Astrocyte of the cerebellum (primary cell): ENCODE results near the gene ACVR1B.
A peak's percentile ranks its signal among the peaks of the same experiment; 100 is the strongest.

Source experiments
- DNase-seq: peaks from one replicate; pipeline ENCODE4 v3.0.0-alpha.2; 2011; ENCODE audit warnings: low read depth
- H3K4me3 ChIP-seq: 2 replicates; pipeline ENCODE4 v1.5.1; 2011; ENCODE audit warnings: mild to moderate bottlenecking, low read depth, low read length, moderate library complexity
- in situ Hi-C: cut with HindIII; loops from 2 replicates; pipeline ENCODE4 v1.10.0; 2017; ENCODE audit warnings: low sequenced_read_pairs
- TF ChIP-seq, protein P1 (sequence below): IDR thresholded peaks from 2 replicates; pipeline ENCODE4 v1.5.1; 2012; ENCODE audit warnings: low read length, low read depth, moderate library complexity, mild to moderate bottlenecking; ENCODE audit errors: missing control alignments

ACVR1B gene

GRCh38 chr12:52029685-52030084 is 78.2 kb downstream of the ACVR1B start:
- H3K4me3 ChIP-seq, result no peak overlapping the region
- TF ChIP-seq, protein P1, sequence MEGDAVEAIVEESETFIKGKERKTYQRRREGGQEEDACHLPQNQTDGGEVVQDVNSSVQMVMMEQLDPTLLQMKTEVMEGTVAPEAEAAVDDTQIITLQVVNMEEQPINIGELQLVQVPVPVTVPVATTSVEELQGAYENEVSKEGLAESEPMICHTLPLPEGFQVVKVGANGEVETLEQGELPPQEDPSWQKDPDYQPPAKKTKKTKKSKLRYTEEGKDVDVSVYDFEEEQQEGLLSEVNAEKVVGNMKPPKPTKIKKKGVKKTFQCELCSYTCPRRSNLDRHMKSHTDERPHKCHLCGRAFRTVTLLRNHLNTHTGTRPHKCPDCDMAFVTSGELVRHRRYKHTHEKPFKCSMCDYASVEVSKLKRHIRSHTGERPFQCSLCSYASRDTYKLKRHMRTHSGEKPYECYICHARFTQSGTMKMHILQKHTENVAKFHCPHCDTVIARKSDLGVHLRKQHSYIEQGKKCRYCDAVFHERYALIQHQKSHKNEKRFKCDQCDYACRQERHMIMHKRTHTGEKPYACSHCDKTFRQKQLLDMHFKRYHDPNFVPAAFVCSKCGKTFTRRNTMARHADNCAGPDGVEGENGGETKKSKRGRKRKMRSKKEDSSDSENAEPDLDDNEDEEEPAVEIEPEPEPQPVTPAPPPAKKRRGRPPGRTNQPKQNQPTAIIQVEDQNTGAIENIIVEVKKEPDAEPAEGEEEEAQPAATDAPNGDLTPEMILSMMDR, result no peak
- DNase-seq, result no peak
- in situ Hi-C loops, result loop anchor here (5.0 kb wide), 1 partner anchor 63 kb away; no protein-coding TSS in a partner anchor

- peak; percentile 57 for DNase-seq
- TF ChIP-seq, protein P1, result no peak
- H3K4me3 ChIP-seq, result peak overlapping the region; percentile 36
- in situ Hi-C loops, result loop anchor here (5.0 kb wide), 1 partner anchor 60 kb away; no protein-coding TSS in a partner anchor
Observed at GRCh38 chr12:52032446-52032803, 80.9 kb downstream of the ACVR1B start.

DNA sequence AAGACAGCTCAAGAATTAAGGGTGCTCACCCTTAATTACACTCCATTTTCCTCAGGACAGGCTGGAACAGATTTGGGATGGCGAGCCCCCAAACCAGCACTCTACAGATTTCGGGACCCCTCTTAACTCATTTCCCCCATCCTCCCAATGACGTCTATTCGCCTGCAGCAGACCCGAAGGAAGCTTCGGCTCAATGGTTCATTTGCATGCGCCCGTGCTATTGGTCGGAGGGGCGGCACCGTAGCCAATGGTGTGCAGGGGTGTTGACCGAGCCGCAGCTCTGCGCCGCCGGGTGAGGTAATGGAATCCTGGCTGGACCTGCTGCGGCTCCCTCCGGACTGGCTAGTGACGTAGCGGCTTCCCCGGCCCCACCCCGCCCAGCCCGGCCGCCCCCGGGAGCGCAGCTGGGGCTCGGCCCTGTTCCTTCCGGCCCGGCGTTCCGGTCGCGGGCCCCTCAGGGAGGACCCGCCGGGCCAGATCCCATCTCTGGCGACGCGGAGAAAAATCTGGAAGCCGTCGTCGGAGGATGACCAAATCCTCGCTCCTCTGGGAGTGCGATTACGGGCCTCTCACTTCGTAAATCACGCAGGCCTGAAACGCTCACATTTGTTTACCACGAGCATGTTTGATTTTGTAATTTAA is 81.4 kb downstream of the ACVR1B start:
- DNase-seq, result peak; percentile 92
- in situ Hi-C loops, result loop anchor here (5.0 kb wide), 1 partner anchor 59 kb away; no protein-coding TSS in a partner anchor
- TF ChIP-seq, protein P1, result no peak
- H3K4me3 ChIP-seq, result peak overlapping the region; percentile 37

GRCh38 chr12:52033446-52034140 is 82.1 kb downstream of the ACVR1B start:
- TF ChIP-seq, protein P1, result no peak
- peak overlapping the region; percentile 37 for H3K4me3 ChIP-seq
- DNase-seq, result no peak
- in situ Hi-C loops, result loop anchor here (5.0 kb wide), 1 partner anchor 59 kb away; no protein-coding TSS in a partner anchor

- in situ Hi-C loops, result no loop called here
- H3K4me3 ChIP-seq, result no peak overlapping the region
- TF ChIP-seq, protein P1, result no peak
- no peak for DNase-seq
Observed at GRCh38 chr12:52035190-52035589, 83.7 kb downstream of the ACVR1B start.

- DNase-seq, result no peak
- no peak overlapping the region for H3K4me3 ChIP-seq
- TF ChIP-seq, protein P1, result no peak
- in situ Hi-C loops, result no loop called here
Observed at GRCh38 chr12:52035926-52036325, 84.4 kb downstream of the ACVR1B start.
